ENCODE measurements around the gene PEX5. TPM values are rescaled to one million over a fixed set of nuclear protein-coding genes. Genes with fewer than 3 reads are reported as not detected.

Gene PEX5
- polyA plus RNA-seq (2013, experiment 1 of 2; ENCODE audit: insufficient read length), result 21.3 TPM
- polyA plus RNA-seq (2013, experiment 2 of 2; ENCODE audit: insufficient read length), result 19.8 TPM

DNA sequence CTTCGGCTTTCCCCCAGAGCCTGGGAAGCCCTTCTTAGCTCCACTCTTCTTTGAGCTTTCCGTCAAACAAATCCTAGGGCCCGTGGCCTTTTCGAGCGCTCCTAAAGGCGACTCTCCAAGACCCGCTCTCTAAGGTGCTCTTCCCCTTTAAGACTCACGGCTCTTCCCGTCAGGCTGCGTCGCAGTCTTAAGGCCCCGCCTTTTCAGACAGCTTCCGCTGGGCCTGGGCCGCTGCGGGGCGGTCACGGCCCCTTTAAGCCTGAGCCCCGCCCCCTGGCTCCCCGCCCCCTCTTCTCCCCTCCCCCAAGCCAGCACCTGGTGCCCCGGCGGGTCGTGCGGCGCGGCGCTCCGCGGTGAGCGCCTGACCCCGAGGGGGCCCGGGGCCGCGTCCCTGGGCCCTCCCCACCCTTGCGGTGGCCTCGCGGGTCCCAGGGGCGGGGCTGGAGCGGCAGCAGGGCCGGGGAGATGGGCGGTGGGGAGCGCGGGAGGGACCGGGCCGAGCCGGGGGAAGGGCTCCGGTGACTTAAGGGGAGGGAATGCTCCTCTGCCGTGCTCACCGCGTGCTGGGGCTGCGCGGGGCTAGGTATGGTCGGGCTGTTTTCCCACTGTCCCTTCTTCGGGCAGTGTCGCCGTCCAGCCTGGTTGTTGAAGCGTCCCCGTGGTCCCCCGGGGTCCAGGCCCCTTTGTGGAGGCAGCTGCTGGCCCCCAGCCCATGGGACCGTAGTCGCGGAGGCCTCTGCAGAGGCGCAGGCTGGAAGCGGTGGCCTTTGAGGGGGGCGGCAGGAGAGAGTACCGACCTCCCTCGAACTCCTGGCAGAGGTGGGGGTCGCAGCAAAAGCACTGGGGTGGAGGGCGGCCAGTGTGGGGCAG lies at the start of gene PEX5:
PEX5 (plus strand) TSS at position 289 of the 870 bp plus-strand sequence. CDS start 692 bp downstream, outside the sequence.
- DNase-seq, result peak; percentile 93

DNA sequence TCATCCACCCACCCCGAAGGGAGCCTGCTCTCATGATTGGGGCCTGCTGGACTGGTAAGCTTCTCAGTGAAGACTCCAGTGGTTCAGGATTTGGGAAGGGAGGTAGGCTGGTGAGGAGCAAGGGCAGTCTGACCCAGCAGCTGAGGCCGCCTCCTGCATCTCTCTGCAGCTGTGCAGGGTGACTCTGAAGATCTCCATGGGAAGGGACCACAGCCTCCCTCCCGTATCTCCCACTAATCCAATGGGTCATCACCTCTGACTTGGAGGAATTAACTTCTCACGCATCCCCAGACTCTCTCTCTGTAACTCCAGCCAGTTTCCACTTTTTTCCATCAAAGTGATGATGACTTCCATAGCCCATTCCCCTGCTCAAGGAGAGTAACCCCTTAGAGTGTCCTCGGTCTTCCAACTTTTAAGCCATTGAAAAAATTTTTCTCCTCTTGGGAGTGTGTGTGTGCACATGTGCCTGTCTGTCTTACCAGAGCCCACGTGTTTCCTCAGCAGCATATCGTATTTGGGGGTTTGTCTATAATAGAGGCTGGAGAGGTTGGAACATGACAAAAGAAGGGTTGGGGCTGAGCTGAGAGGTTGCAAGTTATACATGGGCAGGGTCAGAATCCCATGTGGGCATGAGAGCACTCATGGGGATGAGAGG lies 48.0 kb upstream of the PEX5 start:
- DNase-seq, result no peak

DNA sequence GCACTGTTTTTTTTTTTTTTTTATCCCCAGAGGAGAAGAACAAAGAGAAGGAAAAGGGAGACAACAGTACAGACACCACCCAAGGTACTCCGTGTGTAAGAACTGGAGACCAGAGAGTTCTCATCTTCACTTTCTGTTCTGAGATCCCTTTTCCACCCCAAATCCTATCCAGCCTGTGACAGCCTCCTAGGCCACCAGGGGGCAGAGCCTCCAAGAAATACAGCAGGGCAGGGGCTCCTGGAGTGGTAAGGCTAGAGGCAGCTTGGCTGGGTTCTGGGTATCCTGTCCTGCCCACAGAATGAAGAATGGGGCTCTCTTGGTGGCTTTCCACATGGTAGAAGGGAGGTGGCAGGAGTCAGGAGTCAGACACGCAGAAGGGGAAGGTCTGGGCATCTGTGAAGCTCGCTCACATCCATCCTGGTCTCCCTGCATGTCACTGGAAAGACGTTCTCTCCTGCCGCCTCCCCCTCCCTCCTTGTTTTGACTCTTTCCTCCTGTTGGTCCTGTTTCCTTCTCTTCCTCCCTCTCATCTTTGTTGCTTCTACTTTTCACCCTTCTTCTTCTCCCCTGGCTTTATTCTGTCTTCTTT lies 47.3 kb upstream of the PEX5 start:
- DNase-seq, result peak; percentile 51

DNA sequence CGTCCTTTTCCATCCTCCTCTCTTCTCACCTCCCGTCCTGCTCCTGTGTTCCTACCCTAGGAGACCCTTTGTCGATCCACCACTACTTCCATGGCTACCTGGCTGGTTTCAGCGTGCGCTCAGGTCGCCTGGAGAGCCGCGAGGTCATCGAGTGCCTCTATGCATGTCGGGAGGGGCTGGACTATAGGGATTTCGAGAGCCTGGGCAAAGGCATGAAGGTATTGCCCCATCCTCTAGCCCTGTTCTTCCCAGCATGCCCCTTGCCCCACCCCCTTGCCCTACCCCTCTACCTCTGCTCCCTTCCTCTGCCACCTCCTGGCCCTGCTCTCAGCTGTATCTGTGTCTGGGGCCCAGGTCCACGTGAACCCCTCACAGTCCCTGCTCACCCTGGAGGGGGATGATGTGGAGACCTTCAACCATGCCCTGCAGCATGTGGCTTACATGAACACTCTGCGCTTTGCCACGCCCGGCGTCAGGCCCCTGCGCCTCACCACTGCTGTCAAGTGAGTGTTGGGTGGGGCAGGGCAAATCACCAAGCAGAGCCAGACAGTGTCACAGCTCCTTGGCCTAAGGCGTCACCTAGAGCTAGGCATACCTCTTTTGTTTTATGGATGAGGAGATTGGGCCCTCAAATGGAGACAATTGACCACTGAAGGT lies 46.5 kb upstream of the PEX5 start:
- no peak for DNase-seq

DNA sequence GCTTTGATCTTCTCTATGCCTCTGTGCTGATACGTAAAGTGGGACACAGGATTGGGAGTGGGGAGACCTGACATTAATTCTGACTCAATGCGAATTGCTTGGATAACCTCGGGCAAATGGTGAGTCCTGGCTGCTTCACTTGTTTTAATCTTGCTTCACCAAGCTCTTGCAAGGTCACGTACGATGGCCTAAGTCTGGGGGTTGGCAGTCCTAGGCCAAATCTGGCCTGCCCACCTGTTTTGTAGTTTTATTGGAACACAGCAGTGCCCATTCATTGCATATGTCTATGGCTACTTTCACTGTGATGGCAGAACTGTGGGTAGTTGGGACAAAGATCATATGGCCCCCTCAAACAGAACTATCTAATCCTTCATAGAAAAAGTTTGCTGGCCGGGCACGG lies 45.9 kb upstream of the PEX5 start:
- no peak for DNase-seq

DNA sequence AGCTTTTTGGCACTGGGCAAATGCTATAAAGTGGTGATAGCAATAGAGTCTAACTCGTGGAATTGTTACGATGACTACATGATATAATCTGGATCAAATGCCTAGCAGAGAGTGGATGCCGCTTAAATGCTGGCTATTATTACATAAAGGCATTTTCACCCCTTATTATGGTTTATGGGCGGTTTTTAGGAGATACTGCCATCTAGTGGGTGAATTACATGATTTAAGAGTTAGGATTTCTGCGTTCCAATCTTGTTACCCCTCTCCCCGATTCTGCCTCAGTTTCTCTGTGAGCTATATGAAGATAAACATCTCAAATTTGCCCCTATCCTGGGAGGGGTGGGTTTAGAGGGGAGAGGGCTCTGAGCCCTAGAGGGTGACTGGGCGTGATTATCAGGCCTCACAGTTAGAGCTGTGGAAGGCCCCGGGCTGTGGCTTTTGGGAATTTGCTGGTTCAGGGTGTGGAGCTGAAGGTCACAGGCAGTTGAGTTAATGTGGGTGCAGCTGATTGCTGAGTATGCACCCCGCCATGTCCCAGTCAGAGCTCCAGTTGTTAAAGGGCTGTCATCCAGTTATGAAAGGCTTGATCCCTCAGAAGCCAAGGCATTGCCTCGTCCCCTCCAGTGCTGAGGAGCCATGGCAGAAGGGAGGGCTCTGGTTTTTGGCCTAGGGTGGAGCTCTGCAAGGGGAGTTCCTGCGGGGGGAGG lies 44.9 kb upstream of the PEX5 start:
- peak; percentile 37 for DNase-seq

DNA sequence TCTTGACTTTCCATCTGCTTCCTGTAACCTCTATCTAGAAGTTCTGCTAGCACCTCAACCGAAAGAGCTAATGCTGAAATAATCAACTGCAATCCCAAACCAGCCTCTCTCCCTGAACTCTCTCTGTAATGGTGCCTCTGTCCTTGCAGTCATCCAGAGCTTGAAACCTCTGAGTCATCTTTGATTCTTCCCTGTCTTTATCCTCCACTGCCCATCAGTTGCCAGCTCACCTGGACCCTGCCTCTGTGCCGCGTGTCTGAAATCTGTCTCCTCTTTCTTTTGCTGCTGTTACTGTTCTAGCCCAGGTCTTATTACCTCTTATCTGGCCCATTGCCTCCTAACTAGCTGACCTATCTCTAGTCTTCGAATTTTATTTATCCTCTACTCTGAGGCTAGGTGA lies 43.8 kb upstream of the PEX5 start:
- no peak for DNase-seq

DNA sequence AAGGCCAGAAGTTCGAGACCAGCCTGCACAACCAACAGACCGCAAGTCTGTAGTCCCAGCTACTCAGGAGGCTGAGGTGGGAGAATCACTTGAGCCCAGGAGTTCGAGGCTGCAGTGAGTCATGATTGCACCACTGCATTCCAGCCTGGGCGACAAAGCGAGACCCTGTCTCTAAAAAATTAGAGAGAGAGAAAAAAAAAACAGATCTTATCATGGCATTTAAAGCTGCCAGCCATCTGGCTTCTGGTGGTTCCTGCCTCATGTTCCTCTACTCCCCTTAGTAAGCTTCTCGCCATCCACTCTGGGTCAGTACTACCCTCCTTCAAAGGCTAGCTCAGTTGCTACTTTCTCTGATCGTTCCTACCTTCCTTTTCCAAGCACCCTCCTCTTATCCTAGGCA lies 43.3 kb upstream of the PEX5 start:
- DNase-seq, result no peak

DNA sequence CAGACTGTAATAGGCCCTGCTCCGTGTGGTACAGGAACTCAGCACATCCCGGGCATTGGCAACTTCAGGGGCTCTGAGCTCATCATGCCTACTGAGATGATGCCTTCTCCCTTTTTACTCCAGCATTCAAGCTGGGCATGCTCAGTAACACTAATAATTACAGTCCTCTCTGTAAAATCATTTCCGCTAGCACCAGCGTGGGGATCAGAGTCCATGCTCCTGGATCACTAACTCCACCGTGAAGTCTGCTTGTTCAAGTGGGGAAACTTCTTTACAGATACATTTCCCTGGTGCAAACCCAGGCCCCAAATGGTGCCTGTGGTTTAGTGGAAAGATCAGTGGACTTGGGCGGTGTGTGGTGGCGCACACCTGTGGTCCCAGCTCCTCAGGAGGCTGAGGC lies 42.6 kb upstream of the PEX5 start:
- DNase-seq, result no peak

DNA sequence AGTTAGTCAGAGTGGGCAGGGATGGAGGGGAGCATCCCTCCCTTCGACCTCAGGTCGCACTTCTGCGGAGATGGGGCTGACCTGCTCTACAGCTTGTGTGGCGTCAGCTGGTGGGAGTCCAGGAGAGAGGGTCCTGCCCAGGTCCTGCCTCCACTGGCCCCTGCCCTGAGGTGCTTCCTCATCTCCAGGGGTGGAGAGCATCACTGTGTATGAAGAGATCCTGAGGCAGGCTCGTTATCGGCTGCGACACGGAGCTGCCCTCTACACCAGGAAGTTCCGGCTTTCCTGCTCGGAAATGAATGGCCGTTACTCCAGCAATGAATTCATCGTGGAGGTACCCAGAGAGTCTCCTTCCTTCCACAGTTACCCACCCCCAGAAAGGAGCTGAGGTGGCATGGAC lies 39.1 kb upstream of the PEX5 start:
- DNase-seq, result no peak

DNA sequence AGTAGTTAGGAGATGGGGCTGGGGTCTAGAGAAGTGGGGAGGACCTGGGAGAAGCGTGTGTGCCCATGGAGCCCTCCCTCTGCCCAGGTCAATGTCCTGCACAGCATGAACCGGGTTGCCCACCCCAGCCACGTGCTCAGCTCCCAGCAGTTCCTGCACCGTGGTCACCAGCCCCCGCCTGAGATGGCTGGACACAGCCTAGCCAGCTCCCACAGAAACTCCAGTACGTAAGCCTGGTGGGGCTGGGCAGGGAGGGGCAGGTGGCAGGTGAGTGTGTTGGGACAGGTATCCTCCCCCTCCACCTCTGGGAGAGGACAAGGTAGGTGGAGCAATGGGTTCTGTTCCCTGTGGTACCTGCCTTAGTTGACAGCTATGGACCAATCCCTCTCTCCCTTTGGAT lies 38.6 kb upstream of the PEX5 start:
- DNase-seq, result no peak

DNA sequence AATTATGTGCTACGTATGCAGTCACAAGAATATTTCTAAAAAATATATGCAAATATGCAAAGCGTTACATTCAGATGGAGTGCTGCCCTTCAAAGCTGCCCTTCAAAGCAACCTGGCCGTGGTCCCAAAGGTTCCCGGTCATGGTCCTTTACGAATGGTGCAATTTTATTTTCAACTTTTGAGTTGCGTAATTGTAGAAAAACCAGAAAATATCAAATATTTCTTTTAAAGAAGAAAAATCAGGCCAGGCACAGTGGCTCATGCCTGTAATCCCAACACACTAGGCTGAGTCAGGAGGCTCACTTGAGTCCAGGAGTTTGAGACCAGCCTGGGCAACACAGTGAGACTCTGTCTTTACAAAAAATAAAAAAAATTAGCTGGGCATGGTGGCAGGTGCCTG lies 38.0 kb upstream of the PEX5 start:
- DNase-seq, result no peak

DNA sequence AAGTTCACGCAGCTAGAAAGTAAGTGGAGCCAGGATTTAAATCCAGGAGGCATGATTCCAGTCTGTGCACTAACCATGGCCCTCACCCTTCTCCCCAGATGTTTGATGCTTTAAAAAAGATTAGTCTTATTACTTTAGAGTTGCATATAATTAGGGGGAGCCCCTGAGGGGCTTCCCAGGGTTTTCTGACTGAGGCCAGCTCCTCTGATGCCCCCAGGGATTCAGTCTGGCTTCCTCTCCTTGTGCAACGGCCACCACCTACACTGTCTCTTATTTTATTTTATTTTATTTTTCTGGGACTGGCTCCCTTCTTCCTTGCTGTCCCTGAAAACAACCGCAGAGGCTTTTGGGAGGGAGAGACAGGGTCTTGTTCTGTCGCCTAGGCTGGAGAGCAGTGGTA lies 36.7 kb upstream of the PEX5 start:
- no peak for DNase-seq

DNA sequence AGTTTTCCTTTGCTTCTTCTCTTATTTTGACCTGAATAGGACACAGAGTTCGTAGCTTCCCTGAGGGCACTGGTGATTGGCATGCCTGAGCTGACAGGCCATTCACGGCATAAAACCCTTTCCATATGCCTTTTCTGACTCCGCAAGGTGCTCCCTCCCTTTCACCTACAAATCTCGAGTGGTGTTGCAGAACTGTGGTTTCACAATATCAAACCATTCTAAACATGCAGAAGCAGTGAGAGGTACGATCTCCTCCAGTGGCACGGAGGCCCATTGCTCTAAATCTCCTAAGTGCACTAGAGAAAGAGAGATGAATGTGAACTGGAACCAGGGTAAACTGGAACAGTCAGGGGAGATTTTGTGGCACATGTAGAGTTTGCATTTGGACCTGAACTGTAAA lies 35.4 kb upstream of the PEX5 start:
- no peak for DNase-seq

DNA sequence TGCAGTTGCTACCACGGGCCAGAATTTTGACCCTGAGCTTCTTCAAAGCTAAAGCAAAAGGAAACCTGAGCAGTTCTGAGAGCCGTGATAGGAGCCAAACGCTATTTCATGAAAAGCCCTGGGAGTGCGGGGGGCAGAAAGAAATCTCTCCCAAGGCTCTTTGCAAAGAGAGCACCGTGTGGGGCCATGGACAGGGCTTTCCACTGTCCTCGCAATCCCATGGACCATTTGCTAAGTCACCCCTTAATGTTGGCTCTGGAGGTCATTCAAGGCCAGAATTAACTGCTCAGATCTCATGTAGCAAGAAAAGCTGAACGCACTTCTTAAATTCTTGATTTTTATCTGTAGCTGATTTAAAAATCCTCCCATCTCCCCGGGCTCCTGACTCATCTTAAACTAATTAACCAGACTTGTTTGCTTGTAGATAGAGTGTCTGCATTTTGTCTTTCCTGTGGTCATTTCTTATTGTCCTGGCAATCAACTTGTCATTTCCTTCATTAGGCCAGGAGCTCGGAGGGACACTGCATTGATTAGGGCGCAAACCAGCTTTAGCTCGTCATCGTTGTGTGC lies 34.5 kb upstream of the PEX5 start:
- no peak for DNase-seq

DNA sequence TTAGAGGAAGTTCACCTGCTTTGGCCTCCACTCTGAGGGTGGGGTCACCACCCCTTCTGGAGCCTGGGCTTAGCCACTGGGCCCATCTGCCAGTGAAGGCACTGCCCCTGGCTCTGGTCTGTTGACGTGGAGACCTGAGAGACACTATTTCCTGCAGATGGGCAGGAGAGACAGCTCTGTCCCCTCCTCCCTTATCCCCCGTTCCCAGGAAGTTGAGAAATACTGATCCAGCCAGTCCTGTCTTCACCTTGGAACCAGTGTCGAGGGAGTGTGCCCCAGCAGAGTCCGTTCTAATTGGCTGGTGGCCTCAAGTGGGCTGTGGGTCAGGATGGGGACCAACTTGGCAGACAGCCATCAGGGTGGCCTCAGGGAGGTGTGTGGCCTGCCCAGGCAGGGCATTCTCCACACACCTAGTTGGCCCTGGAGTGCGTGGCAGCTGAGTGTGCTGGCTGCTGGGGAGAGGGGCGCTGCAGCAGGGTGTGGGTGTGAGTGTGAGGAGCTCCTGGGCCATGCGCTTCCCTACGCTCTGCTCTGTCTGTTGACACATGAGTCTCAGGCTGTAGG lies 33.9 kb upstream of the PEX5 start:
- no peak for DNase-seq

DNA sequence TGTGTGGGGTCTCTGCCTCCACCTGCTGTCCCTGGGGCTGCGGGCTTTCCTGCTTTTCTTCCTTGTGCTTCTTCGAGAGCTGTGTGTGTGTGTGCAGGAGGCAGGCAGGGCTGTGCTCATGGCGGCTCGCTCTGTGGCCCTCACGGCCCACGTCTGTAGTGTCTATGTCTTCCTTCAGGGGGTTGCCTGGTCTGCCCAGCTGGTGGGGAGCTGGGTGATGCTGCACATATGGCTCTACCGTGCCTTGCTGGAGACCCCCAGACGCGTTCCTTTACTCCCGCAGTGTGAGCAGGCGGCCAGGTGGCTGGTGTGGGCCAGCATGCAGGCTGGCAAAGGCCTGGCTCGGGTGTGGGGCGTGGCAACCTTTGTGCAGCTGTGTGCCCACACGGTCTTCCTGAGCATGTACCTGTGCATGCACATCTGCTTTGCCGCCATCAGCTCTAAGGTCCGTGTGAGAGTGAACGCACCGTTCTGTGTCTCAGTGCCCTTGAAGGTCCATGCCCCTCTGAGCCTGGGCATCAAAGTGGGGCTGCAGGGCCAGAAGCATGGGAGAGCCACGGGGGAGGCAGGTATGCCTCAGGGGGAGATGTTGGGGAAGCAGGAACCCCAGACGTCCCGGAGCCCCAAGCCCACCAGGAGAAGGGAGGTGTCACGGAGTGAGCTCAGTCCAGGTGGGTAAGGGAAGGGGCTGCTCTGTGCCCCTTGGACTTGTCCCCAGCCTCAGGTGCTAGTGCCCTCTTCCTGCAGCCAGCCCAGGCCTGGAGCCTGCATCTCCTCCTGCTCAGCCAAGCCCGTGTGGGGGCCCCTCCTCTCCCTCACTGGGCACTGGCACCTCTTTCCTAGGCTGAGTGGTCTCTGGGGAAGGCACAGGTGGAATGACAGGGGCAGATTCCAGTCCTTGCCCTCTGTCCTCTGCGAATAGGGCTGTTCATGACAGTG lies 33.0 kb upstream of the PEX5 start:
- DNase-seq, result no peak

DNA sequence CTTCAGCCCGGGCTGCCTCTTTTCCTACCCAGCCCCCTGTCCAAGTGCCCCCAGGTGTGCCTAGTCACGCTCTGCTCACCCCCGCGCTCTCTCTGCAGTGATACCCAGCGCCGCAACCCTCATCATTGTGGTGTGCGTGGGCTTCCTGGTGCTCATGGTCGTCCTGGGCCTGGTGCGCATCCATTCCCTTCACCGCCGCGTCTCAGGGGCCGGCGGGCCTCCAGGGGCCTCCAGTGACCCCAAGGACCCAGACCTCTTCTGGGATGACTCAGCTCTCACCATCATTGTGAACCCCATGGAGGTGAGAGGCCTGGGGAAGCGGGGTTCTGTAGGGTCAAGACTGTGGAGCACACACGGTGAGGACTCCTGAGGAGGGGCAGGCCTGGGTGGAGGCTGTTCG lies 32.1 kb upstream of the PEX5 start:
- DNase-seq, result no peak

DNA sequence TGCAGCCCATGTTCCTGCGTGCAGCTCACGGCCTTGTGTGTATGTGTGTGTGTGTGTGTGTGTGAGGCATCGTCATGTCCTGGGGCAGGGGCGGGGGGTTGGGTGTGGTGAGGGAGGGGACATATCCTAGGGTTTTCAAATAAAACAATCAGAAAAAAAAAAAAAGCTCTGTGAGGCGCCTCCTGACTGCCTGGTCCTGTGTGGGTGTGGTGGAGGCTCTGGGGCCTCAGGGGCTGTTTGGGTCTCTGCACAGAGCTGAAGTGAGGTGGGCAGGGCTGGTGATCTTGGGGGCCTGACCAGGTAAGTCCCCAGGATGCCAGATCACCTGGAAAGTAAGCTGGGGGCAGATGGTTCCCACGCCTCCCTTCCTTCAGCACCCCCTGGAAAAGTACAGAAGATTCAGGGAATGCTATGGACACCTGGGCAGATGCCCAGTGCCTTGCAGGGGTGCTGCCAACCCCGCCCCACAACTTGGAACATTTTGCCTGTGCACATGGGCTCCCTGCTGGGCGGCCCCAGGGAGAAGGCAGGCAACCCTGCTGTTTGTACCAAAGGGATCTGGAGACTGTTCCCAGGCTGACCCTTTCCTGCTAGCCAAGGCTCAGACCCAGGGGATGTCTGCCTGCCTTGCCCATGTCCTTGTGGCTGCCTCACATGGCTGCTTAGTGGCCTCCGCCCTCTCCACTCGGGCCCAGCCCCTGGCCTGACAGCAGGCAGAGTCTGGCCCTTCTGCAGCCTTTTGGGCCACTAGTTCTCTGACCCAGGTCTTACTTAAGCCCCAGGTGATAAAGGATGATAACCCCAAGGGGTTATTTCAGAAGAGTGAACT lies 30.5 kb upstream of the PEX5 start:
- no peak for DNase-seq

DNA sequence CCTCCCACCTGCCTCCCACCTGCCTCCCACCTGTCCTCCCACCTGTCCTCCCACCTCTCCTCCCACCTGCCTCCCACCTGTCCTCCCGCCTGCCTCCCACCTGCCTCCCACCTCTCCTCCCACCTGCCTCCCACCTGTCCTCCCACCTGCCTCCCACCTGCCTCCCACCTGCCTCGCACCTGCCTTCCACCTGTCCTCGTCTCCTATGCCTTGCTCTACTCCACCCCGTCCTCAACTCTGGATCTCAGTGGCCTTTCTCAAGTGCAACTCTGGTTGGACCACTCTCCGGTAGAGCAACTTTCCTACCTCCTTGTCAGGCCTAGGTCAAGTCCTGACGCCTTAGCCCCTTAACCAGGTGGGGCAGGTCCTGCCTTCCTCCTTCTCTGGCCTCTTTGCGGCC lies 29.3 kb upstream of the PEX5 start:
- no peak for DNase-seq

Data from fibroblast of skin of back (primary cell).